SK-MEL-5 (cell line): ENCODE data around the gene NNT. TPM values are rescaled to one million over a fixed set of nuclear protein-coding genes. Genes with fewer than 3 reads are reported as not detected.
"Not testable (repeated sequence)": the region's sequence is repeated elsewhere in the genome, so short reads cannot be mapped to it uniquely, and the experiment has no call there.

Source experiments
- DNase-seq: peaks from one replicate; pipeline ENCODE4 v3.0.0-alpha.2; 2016; ENCODE audit warnings: low read depth, low spot score
- in situ Hi-C: cut with HindIII; loops from 2 replicates; pipeline ENCODE4 v1.10.0; 2016; ENCODE audit warnings: low sequenced_read_pairs, high pct_unique_total_duplicates, low pct_unique_long_range_greater_than_20kb
- polyA plus RNA-seq, 2 experiments: library from polyadenylated mRNA; depleted of rRNA; stranded (reverse); fragments of >200 nt; gene quantifications; 2 replicates each; pipeline ENCODE4 v1.2.3, GENCODE V29; 2015
- total RNA-seq: library from RNA; depleted of rRNA; stranded (reverse); fragments of >200 nt; shearing (Covaris generic); gene quantifications from 2 replicates; pipeline ENCODE4 v1.2.3, GENCODE V29; 2014; rRNA removed

The NNT gene
- 158 and 162 TPM in 2 replicates for total RNA-seq
- polyA plus RNA-seq (2015; cell fraction: cytosol; rRNA removed): 97.0 and 158 TPM in 2 replicates
- polyA plus RNA-seq (2015; cell fraction: nucleus; rRNA removed): 193 and 224 TPM in 2 replicates

DNA sequence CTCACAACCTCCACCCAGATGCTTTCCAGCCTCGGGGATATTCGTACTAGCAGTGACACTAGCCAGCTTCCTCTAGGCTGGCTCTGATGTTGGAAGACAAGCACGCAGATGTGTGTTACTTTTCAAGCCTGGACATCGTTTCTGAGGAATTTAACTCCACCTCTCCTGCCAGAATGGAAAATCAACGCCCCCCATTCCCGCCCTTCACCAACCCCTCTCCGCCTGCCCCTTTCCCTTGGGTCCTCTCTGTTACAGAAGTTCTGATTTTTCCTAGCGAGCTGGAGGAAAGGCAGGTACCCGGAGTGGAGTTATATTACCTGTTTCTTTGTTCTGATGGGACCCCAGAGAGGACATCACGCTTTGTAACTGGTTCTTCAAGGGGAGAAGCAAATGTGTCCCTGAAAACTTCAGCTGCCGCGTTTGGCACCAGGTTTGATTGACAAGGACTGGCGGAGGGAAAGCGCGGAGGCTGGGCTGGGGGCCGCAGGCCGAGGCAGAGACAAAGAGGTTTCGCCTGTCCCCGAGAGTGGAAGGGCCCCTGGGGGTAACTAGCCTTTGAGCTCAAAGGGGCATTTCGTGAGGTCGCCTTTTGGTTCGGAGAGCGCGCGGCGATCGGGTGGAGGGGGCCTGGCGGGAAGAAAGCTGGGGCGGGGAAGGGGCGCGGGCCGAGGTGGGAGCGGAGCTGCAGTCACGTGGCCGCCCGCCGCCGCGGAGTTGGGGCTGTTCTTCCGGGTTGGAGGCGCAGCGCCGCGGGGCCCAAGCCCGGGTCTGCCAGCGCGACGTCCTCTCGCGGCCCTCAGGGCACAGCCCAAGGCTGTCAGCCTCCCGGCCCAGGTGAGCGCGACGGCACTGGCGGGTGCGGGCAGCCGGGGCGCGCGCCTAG is at the start of gene NNT:
Gene NNT, plus strand, starts transcription at position 720 of the 883 bp plus-strand sequence. CDS start 6,016 bp downstream, outside the sequence.
- peak; percentile 82 for DNase-seq
- in situ Hi-C loops: no loop called here

DNA sequence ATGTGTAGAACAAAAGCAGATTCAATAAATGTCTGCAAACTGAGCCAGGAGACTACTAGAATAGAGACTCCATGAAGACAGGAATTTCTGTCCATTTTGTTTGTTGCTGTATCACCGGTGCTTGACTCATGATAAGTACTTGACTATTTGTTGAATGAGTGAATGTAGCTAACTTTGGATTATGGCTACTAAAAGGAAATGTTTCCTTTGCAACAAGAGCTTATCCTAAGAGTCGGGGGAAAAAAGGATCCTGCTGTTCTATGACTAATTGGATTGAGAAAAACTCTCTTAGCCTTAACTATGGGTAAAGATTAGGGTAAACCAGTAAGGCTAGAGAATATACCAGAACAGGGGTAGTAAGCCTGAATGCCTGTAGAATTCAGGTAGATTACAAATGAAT is 49.6 kb upstream of the NNT start:
- in situ Hi-C loops: loop anchor here (10.0 kb wide), 1 partner anchor 69 kb away; the partner anchor contains the start of gene TMEM267
- DNase-seq: no peak

DNA sequence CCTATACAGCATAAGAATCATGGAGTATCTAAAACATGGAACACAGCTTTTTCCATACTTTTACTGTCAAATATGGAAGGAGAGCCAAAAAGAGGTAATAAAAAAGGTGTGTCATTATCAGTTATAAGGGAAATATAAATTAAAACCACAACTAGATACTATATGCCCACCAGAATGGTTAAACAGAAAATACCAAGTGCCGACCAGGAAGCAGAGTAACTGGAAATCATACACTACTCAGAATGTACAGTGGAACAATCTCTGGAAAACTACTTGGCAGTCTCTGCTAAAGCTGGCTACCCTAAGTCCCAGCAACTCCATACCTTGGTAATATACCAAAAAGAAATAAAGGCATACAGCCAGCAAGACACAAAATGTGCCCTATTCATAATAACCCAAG is 48.5 kb upstream of the NNT start:
- in situ Hi-C loops: loop anchor here (10.0 kb wide), 1 partner anchor 70 kb away; the partner anchor contains the start of gene TMEM267
- DNase-seq: no peak

DNA sequence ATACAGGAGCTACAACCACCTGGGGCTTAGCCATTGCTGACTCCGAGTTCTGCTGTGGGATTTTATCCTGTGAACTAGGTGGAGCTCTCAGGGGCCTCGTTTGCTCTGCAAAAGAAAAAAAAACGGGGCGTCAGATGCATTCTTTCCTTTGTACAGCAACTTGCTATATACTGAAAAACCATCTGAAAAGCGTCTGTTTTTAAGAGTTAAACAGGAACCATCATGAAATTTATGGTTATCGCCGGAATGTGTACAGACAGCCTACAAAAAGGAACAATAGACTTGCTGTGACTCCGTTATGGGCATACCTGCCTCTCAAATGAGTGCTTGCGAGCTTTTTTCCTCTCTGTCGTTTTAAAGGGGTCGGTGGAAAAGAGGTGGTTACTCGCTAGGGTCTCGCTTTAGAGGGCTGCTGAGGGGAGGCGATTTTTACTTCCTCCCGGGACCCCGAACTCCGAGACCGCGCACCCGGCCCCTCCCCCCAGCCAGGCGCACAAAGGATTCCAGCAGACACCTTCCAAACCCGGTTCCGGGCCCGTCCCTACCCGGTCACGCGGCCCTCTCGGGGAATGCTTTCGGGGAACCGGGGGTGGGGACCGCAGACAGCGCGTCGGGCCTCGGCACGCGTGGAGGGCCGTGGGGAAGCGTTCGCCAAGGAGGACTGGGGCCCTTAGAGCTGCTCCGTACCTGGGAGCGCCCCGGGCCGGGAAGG is 46.9 kb upstream of the NNT start:
- in situ Hi-C loops: loop anchor here (10.0 kb wide), 1 partner anchor 71 kb away; the partner anchor contains the start of gene TMEM267
- DNase-seq: peak; percentile 69

DNA sequence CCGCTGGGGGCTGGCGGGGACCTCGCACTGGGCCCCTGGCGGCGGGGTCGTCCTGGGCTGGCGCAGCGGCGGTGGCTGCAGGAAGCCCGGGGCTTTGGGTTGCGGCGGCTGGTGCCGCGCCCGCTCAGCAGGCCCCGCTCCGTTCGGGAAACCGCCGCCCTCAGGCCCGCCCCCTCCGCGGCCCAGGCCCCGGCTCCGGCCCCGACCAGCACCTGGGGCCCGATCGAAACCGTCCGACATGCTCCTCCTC is 46.4 kb upstream of the NNT start:
- in situ Hi-C loops: loop anchor here (10.0 kb wide), 1 partner anchor 72 kb away; the partner anchor contains the start of gene TMEM267
- DNase-seq: not testable (repeated sequence)

DNA sequence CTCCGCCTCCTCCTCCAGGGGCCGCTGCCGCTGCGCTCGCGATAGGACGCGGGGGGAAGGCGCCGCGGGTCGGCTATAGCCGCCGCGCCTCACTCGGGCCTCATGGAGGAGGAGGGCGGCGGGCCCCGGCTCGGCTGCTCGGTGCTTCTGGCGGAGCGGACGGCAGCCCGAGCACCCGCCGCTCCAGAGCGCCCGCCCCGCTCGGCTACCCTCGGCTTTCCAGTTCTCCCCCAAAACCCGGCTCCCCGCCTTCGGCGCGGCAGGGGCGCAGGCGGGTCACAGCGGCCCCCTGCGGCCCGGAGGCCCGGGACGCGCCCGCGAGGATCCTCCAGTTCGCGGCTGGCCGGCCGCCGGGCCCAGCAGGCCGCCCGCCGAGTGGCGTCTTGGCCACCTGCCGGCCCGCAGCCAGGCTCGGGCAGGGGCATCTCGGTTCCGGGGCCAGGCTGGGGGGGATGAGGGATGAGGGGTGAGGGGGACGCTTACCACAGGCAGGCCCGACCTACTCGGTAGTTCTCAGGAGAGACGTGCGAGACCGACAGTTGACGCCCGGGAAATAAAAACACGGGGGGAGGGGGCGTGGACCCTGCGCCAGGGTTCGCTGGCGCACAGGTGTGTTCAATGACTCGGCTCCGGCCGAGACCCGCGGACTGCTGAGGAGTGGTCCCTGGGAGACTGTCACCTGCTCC is 46.0 kb upstream of the NNT start, which contains the start of gene PAIP1:
Gene PAIP1, minus strand, starts transcription at position 221 of the 686 bp plus-strand sequence. CDS start 231 bp downstream, outside the sequence.
- peak; percentile 92 for DNase-seq
- in situ Hi-C loops: loop anchor here (10.0 kb wide), 1 partner anchor 72 kb away; the partner anchor contains the start of gene TMEM267

DNA sequence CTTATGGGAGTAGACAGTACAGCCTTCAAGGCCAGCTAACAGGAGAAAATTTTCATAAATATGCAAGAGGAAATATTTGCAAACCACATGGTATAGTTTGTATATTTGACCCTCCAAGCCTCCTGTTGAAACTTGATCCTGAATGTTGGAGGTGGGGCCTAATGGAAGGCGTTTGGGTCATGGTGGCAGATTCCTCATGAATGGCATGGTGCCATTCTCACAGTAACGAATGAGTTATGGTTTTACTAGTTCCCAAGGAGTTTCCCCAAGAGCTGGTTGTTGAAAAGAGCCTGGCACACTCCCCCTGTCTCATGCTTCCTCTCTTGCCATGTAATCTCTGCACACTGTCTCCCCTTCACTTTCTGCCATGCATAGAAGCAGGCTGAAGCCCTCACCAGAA is 42.9 kb upstream of the NNT start:
- in situ Hi-C loops: no loop called here
- peak; percentile 47 for DNase-seq

DNA sequence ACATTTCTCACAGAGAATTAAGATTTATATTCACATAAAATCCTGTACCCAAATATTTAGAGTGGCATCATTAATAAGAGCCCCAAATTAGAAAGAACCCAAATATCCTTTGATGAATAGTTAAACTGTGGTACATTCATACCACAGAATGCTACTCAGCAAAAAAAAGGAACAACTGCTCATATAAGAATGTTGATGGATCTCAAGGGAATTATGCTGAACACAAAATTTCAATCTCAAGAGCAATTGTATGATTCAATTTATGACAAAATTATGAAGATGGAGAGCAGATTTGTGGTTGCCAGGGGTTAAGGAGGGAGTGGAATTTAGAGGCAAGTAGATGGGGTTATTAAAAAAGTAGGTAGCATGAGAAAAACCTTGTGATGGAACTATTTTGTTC is 41.6 kb upstream of the NNT start:
- in situ Hi-C loops: no loop called here
- no peak for DNase-seq

DNA sequence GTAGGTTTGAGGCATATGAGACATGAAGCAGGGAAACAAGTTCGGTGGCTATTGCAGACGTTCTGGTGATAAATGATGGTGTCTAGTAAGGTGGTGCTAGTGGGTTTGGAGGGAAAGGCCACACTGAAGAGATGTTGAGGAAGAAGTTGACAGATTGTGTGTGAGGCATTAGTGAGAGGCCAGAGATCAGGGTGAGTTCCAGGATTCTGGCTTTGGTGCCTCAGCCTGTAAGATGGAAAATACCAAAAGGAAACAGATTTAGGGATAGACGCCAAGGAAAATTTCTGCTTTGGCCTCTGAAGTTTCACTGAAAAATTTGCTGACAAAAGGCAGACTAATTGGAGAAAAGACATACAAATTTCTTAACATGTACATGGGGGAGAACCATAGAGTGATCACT is 39.7 kb upstream of the NNT start:
- in situ Hi-C loops: no loop called here
- DNase-seq: no peak

DNA sequence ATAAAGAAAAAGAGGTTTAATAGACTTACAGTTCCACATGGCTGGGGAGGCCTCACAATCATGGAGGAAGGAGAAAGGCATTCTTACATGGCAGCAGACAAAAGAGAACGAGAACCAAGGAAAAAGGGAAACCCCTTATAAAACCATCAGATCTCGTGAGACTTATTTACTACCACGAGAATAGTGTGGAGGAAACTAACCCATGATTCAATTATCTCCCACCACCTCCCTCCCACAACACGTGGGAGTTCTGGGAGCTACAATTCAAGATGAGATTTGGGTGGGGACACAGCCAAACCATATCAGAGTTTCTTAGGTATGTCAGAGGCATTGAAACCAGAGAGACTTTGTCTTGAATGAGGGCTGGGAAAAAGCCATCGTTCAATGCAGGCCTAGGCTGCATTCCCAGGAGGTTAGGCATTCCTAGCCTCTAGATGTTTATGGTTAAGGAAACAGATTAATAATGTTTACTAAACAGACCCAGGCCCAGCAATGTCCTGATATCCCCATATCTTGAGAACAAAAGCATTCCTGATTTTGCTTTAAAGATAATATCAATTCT is 38.6 kb upstream of the NNT start:
- in situ Hi-C loops: no loop called here
- DNase-seq: no peak

DNA sequence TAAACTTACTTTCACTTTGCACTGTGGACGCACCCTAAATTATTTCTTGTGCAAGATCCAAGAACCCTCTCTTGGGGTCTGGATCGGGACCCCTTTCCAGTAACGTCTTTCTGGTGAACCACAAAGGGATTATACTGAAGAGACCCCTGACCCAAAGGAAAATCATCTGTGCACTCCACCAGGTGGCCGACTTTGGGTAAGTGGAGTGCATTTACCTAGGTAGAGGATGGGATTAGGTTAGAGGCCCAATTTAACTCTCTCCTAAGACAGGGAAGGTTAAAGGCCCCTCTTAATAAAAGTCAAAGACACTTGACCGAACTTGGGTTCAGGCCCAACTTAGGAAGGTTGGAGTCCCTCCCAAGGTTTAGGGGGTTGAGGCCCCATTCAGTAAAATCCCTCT is 37.9 kb upstream of the NNT start:
- in situ Hi-C loops: no loop called here

DNA sequence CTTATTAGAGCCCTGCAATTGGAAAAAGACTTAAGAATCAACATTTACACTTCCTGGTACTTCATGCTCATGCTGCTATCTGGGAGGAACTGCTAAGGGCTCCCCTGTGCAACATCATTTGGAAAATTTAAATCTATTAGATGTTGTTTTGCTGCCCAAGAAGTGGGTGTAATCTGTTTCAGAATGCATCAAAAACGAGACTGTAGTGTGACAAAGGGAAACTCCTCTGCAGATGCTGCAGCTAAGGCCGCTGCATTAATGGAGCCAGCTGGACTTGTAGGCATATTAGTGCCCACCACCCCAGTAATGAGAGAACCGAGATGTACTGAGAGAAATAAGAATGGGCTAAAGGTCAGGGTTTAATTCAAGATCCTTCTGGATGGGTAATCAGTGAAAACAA is 35.0 kb upstream of the NNT start:
- in situ Hi-C loops: no loop called here
- no peak for DNase-seq

More for the DNA sequence above, 37.9 kb upstream of the NNT start:
- no peak for DNase-seq

DNA sequence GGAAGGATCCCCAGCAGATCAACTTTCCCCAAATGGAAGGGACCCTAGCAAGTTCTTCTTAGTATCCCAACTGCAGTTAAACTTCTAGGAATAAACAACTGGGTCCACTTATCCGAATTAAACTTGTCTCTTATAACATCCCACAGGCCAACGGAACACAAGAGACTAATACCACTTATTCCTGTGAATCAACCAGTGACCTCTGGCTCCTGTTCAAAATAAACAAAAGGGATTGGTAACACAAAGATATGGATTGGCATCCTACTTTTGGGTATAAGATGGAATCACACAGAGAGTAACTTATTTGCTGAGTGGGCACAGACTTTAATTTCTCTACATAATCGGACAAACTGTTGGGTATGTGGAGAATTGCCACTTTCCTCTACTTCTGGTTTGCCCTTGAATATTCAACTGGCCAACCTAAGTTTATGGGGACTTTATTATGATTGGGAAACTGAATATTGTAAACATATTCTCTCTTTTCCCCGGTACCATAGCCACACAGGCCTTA is 33.7 kb upstream of the NNT start:
- no peak for DNase-seq
- in situ Hi-C loops: no loop called here

DNA sequence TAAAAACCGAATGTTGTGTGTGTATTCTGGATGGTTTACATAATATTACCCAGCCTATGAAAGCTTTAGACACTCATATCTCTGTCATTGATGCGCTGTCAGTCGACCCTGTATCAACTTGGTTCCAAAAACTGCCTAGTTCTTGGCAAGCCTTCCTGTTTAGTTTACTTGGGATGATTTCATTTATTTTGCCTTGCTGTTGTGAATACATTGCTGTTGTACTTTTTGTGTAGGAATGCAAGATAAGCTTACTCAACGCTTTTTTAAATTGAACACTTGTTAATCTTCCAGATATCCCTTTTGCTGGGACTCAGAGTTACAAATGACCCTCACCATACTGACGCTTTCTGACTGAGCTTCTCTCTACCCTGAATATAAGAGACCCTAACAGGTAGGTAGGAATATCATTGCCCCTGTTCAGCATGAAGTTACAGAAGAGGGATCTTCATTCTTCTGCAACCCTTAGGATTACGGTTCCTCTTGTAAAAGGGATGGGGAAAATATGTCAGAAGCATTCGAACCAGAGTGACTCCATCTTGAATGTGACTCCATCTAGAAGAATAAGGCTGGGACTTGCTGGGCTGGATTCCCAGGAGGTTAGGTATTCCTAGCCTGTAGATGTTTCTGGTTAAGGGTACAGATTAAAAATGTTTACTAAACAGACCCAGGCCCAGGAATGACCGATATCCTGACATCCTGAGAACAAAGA is 32.4 kb upstream of the NNT start:
- no peak for DNase-seq
- in situ Hi-C loops: no loop called here

DNA sequence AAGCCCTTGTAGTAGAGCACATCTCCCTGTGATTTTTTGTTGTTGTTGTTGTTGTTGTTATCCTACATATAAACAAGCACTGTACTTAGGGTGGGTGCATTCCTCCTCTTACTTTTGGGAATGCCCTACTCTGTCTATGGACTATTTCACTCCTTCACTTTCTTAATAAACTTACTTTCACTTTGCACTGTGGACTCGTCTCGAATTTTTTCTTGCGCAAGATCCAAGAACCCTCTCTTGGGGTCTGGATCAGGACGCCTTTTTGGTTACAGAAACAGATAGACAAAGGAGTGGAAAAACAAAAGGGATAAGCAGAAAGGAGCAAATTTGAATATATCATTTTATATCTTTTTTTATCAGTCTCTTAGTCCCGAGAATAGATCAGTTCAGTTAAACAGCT is 31.7 kb upstream of the NNT start:
- no peak for DNase-seq
- in situ Hi-C loops: no loop called here

DNA sequence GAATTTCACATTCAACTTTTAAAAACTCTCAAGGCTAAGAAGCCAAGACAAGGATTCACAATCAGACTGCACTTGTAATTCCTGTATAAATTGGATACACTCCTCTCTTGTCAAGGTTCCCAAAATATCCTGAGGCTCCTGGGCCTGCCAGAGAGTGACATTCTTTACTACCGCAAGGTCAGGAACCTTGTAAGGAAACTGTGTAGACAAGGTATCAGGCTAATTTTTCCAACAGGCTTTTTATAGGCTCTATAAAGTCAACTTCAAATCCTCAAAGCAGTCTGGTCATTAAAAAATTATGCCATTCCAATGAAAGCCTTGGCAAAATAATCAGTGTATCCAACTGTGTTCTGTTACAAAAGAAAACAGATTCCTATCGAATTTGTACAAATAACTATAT is 30.6 kb upstream of the NNT start:
- in situ Hi-C loops: no loop called here
- peak; percentile 45 for DNase-seq

DNA sequence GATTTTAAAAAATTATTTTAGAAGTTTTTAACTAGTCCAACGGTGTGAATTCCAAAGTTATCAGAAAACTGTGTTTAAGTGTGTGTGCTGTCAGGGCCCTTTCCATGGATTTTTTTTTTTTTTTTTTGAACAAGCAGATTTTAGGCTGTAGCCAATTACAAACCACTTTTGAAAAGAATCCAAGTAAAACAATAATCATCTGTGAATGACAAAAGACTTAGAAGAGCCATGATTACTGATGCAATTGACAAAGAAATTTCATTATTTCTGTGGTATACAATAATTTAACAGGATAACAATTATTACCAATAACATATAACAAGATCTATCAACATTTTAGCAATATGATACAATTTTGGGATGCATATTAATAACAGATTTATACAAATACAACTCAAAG is 29.9 kb upstream of the NNT start:
- peak; percentile 54 for DNase-seq
- in situ Hi-C loops: no loop called here
